ENCODE data around the gene DTNB.
A peak's percentile ranks its signal among the peaks of the same experiment; 100 is the strongest.

Gene DTNB

DNA sequence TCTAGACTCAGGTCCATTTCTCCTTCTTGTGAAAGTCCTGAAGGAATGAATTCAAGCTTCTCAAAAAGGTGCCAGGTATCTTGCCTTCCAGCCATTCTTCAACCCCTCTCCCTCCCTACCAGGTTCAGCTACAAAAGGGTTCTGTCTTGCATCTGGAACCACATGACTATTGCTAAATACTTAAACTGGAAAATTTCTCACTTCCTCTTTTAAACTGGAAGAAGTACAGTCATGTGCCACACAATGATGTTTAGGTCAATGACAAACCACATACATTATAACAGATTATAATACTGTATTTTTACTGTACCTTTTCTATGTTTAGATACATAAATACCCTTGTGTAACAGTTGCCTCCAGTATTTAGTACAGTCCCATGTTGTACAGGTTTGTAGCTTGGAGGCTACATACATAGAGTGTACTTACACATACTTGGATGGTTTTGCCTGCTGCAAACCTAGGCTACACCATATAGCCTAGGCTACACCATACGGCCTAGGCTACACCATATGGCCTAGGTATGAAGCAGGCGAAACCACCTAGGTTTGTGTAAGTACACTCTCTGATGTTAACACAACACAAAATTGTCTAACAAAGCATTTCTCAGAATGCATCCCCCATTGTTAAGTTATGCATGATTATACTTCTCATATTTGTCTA lies 189.6 kb downstream of the DTNB start:
- TF ChIP-seq FOXP2 (optimal IDR thresholded peaks at IDR 0.05; ENCODE audit: control extremely low read depth, extremely low read length, insufficient read depth), result no peak
- TF ChIP-seq POLR2AphosphoS5 (IDR thresholded peaks at IDR 0.05; ENCODE audit: borderline replicate concordance, low read depth, low read length), result no peak
- TF ChIP-seq EZH2 (IDR thresholded peaks at IDR 0.05), result no peak
- H3K4me3 ChIP-seq, result no peak overlapping the region
- H3K9ac ChIP-seq (ENCODE audit: insufficient read length), result no peak overlapping the region
- H3K27ac ChIP-seq, result no peak overlapping the region
- H3K36me3 ChIP-seq (ENCODE audit: insufficient read depth, low read length), result no peaks in the 10 kb centered on the region
- DNase-seq (ENCODE audit: low read depth, low spot score), result no peak
- no peaks in the 10 kb centered on the region for H3K9me3 ChIP-seq (ENCODE audit: low read depth, low read length)

DNA sequence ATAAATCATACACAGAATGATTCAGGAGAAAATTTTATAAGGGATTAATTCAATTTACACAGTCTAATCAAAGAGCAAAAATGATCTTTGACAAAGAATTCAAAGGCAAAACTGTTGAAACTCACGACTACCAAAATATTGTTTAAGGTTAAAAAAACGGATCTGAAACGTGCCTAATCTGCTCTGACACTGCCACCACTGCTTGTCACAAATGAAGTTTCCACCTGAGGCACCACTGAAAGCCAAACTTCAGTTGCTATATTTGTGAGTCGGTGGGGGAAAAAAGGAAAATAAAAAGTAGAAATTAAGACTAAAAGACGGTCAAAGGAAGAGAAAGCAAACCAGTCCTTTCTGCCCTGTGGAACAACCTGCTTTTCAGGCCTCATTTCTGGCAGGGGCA lies 191.0 kb downstream of the DTNB start:
- Histone ChIP-seq H3K9me3 (ENCODE audit: low read depth, low read length) (no peaks in the 10 kb centered on the region), H3K9ac (ENCODE audit: insufficient read length) (no peak overlapping the region), H3K27ac (peak overlapping the region; percentile 86), H3K36me3 (ENCODE audit: insufficient read depth, low read length) (no peaks in the 10 kb centered on the region), H3K4me3 (peak overlapping the region; percentile 12)
- no peak for TF ChIP-seq EZH2 (IDR thresholded peaks at IDR 0.05)
- no peak for TF ChIP-seq FOXP2 (optimal IDR thresholded peaks at IDR 0.05; ENCODE audit: control extremely low read depth, extremely low read length, insufficient read depth)
- TF ChIP-seq POLR2AphosphoS5 (IDR thresholded peaks at IDR 0.05; ENCODE audit: borderline replicate concordance, low read depth, low read length), result no peak
- DNase-seq (ENCODE audit: low read depth, low spot score), result no peak

DNA sequence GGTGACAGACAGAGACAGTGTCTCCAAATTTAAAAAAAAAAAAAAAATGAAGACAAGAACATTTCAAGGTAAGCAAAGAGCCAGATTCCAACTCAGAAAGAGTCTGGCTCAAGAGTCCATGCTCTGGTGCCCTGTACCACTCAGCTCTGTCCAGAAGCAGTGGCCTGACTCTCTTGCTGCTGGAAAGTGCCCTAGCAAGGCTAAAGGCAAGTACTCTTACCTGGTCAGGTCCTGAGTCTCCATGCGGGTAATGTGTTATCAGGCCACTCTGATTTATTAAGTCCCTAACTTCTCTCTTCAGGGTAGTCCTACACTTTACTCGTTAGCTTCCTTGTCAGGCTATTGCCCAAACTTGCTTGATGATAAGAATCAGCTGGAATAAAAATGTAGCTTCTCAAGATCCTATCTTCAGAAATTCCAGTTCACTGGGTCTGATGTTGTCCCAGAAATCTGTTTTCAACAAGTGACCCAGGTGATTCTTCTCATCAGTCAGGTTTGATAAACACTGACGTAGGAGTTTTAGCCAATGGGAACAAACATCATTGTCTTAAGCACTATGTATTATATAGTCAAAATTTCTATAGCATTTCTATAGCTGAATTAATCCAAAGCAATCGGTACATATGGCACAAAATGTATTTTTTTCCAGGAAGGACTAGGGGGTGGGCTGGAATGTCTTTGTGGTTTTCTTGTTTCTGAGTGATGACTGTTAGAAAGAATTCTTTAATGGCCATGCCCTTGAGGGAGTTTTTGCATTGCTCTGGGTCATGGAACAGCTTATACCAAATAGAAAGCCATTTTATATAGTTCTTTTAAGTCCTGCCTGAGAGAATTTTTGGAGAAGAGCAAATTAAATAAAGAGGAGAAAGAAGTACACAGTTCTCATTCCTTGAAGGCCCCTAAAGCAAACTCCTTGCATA lies 191.7 kb downstream of the DTNB start:
- peak; percentile 64 for DNase-seq (ENCODE audit: low read depth, low spot score)
- peak overlapping the region; percentile 86 for H3K27ac ChIP-seq
- H3K36me3 ChIP-seq (ENCODE audit: insufficient read depth, low read length), result no peaks in the 10 kb centered on the region
- TF ChIP-seq POLR2AphosphoS5 (IDR thresholded peaks at IDR 0.05; ENCODE audit: borderline replicate concordance, low read depth, low read length) (no peak), FOXP2 (optimal IDR thresholded peaks at IDR 0.05; ENCODE audit: control extremely low read depth, extremely low read length, insufficient read depth) (no peak), EZH2 (IDR thresholded peaks at IDR 0.05) (no peak)
- H3K9ac ChIP-seq (ENCODE audit: insufficient read length), result no peak overlapping the region
- H3K9me3 ChIP-seq (ENCODE audit: low read depth, low read length), result no peaks in the 10 kb centered on the region
- peak overlapping the region; percentile 12 for H3K4me3 ChIP-seq

DNA sequence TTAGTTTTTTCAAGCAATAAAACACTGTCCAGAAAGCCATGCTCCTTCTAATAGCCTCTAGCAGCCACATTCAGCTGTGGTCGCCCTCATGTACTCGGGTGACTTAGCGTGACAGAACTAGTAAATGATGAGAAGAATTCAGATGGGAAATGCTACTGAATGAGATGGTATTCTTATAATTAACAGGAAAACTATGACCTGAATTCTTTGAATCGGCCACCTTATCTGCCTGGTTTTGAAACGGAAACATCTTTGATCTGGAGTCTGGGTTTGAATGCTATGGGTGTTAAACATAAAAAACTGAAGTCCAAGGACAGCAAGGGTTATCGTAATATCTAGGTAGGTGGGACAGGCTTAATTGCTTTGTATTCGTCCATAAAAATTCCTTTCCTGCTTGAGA lies 192.8 kb downstream of the DTNB start:
- Histone ChIP-seq H3K36me3 (ENCODE audit: insufficient read depth, low read length) (peaks cover 1% of the 10 kb centered on the region; the same call in 1 of the 2 replicates), H3K9ac (ENCODE audit: insufficient read length) (no peak overlapping the region), H3K4me3 (no peak overlapping the region), H3K9me3 (ENCODE audit: low read depth, low read length) (no peaks in the 10 kb centered on the region), H3K27ac (no peak overlapping the region)
- no peak for DNase-seq (ENCODE audit: low read depth, low spot score)
- TF ChIP-seq FOXP2 (optimal IDR thresholded peaks at IDR 0.05; ENCODE audit: control extremely low read depth, extremely low read length, insufficient read depth) (no peak), POLR2AphosphoS5 (IDR thresholded peaks at IDR 0.05; ENCODE audit: borderline replicate concordance, low read depth, low read length) (no peak), EZH2 (IDR thresholded peaks at IDR 0.05) (no peak)

DNA sequence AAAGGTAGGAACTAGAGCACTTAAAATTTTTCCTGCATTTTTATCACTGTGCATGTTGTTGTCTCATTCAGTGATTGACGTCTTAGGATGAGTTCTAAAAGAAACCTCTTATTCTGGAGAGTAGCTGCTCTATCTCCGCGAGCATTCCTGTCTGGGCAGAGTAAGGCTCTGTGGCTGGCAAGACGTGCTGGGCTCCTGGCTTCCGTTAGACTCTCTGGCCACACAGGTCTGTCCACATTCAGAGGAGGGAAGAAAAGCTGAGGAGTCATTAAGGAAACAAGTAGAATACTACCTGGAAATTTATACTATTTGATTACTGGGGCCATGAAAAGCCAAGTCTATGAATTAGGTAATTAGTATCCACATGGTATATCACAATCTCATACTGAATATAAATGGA lies 193.6 kb downstream of the DTNB start:
- TF ChIP-seq FOXP2 (optimal IDR thresholded peaks at IDR 0.05; ENCODE audit: control extremely low read depth, extremely low read length, insufficient read depth) (no peak), POLR2AphosphoS5 (IDR thresholded peaks at IDR 0.05; ENCODE audit: borderline replicate concordance, low read depth, low read length) (no peak), EZH2 (IDR thresholded peaks at IDR 0.05) (no peak)
- no peak overlapping the region for H3K4me3 ChIP-seq
- no peak for DNase-seq (ENCODE audit: low read depth, low spot score)

DNA sequence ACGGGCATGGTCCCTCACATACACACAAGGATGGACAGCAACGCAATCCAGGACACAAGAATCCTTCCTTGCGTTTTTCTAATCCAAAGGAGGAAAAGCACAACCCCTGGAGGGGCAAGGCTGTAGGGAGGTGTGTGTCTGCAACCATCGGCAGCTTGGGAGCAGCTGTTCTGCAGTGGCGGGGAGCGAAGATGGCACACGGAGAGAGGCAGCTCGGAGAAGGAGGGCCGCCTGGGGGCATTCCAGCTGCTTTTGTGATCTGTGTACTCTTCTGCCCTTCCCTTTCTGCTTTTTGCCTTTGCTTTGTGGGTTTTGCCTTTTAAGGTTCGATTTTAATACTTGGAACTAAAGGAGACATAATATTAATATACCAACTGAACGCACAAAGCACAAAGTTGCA lies 194.6 kb downstream of the DTNB start:
- Histone ChIP-seq H3K36me3 (ENCODE audit: insufficient read depth, low read length) (peaks cover 8% of the 10 kb centered on the region; the same call in 1 of the 2 replicates), H3K9ac (ENCODE audit: insufficient read length) (no peak overlapping the region), H3K4me3 (no peak overlapping the region), H3K27ac (peak overlapping the region; percentile 14; the same call in 1 of the 2 replicates), H3K9me3 (ENCODE audit: low read depth, low read length) (no peaks in the 10 kb centered on the region)
- TF ChIP-seq EZH2 (IDR thresholded peaks at IDR 0.05) (no peak), FOXP2 (optimal IDR thresholded peaks at IDR 0.05; ENCODE audit: control extremely low read depth, extremely low read length, insufficient read depth) (no peak), POLR2AphosphoS5 (IDR thresholded peaks at IDR 0.05; ENCODE audit: borderline replicate concordance, low read depth, low read length) (no peak)
- DNase-seq (ENCODE audit: low read depth, low spot score), result no peak

More for the DNA sequence above, 193.6 kb downstream of the DTNB start:
- H3K9me3 ChIP-seq (ENCODE audit: low read depth, low read length), result no peaks in the 10 kb centered on the region
- no peak overlapping the region for H3K9ac ChIP-seq (ENCODE audit: insufficient read length)
- peaks cover 8% of the 10 kb centered on the region; the same call in 1 of the 2 replicates for H3K36me3 ChIP-seq (ENCODE audit: insufficient read depth, low read length)
- no peak overlapping the region for H3K27ac ChIP-seq

DNA sequence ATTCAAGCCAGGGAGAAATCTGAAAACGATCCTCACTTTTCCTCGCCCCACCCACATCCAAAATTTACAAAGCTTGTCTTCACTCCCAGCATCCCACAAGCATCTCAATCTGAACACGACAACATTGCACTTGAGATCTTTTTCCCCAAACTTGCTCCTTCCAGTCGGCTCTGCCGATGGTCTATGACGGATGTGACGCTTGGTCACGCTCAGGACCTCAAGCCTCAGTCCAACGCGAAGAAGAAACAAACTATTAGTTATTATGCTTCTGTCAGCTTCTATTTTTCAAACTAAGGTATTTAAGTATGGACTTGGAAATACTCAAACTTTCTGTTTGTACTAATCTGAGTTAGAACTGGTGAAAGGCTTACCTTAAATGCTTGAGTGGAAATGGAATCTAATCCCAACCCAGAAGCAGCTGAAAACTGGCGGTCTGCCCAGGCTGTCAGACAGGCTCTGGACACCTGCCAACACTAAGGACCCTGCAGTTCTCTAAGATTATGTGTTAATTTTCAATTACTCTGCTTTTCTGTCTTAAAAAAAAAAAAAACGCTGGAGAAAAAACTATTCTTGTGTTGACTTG lies 199.5 kb downstream of the DTNB start:
- TF ChIP-seq EZH2 (IDR thresholded peaks at IDR 0.05) (no peak), FOXP2 (optimal IDR thresholded peaks at IDR 0.05; ENCODE audit: control extremely low read depth, extremely low read length, insufficient read depth) (no peak), POLR2AphosphoS5 (IDR thresholded peaks at IDR 0.05; ENCODE audit: borderline replicate concordance, low read depth, low read length) (0 out of 2 replicates have a peak, but pooled peaks have one; percentile 27)
- DNase-seq (ENCODE audit: low read depth, low spot score), result peak; percentile 37
- Histone ChIP-seq H3K9me3 (ENCODE audit: low read depth, low read length) (no peaks in the 10 kb centered on the region), H3K27ac (peak overlapping the region; percentile 55), H3K9ac (ENCODE audit: insufficient read length) (no peak overlapping the region), H3K36me3 (ENCODE audit: insufficient read depth, low read length) (peaks cover 8% of the 10 kb centered on the region; the same call in 1 of the 2 replicates), H3K4me3 (no peak overlapping the region)

DNA sequence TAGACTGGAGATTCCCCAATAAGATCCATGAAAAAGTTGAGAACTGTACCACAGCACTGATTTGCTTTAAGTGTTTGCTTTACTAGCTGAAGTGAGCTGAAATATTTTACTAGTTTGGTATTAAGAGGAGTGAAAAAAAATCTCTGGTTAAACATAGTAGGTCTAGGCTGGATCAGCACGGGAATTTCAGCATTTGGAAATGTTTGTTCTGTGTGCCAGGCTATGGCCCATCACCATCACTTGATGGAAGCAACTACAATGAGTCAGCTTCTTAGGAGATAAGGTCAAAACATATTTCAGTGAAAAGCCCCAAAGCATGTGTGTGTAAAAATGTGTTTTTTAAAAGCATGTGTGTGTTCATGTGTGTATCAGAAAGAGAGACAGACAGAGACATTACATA lies 200.2 kb downstream of the DTNB start:
- no peak overlapping the region for H3K9ac ChIP-seq (ENCODE audit: insufficient read length)
- DNase-seq (ENCODE audit: low read depth, low spot score), result no peak
- H3K4me3 ChIP-seq, result no peak overlapping the region
- H3K36me3 ChIP-seq (ENCODE audit: insufficient read depth, low read length), result peaks cover 8% of the 10 kb centered on the region; the same call in 1 of the 2 replicates
- H3K27ac ChIP-seq, result no peak overlapping the region
- TF ChIP-seq FOXP2 (optimal IDR thresholded peaks at IDR 0.05; ENCODE audit: control extremely low read depth, extremely low read length, insufficient read depth), result no peak
- no peak for TF ChIP-seq POLR2AphosphoS5 (IDR thresholded peaks at IDR 0.05; ENCODE audit: borderline replicate concordance, low read depth, low read length)
- TF ChIP-seq EZH2 (IDR thresholded peaks at IDR 0.05), result no peak
- H3K9me3 ChIP-seq (ENCODE audit: low read depth, low read length), result no peaks in the 10 kb centered on the region
